HG03108 (cell line): ENCODE measurements around the gene PRPF19.
A peak's percentile ranks its signal among the peaks of the same experiment; 100 is the strongest.

Experiments
- ATAC-seq: cut with Tn5 transposase; IDR thresholded peaks from one replicate; pipeline ENCODE4 v1.9.1; 2021; ENCODE audit warnings: moderate library complexity; ENCODE audit not compliant: unreplicated experiment

The PRPF19 gene

GRCh38 chr11:60847281-60847680 is 59.1 kb downstream of the PRPF19 start:
- ATAC-seq, result no peak

GRCh38 chr11:60845338-60845737 is 61.0 kb downstream of the PRPF19 start:
- ATAC-seq, result no peak

GRCh38 chr11:60844870-60845221 is 61.5 kb downstream of the PRPF19 start:
- ATAC-seq, result no peak

GRCh38 chr11:60844045-60844869 is 62.1 kb downstream of the PRPF19 start:
- no peak for ATAC-seq

GRCh38 chr11:60842668-60843600 is 63.5 kb downstream of the PRPF19 start:
- no peak for ATAC-seq

- ATAC-seq, result peak; percentile 71
Measured at GRCh38 chr11:60841797-60842667, 64.4 kb downstream of the PRPF19 start, which contains the start of gene CCDC86. Gene CCDC86 (plus strand): TSS chr11:60842113. CDS start chr11:60842125, 12 bp downstream.
